Astrocyte (in vitro differentiated cells and primary cell): ENCODE results near the gene JTB. TPM values are rescaled to one million over a fixed set of nuclear protein-coding genes. Genes with fewer than 3 reads are reported as not detected.
A peak's percentile ranks its signal among the peaks of the same experiment; 100 is the strongest.

ENCODE experiments used
- DNase-seq: peaks from one replicate; pipeline ENCODE4 v3.0.0-alpha.2; 2010; ENCODE audit warnings: low read depth
- FAIRE-seq: peaks from 2 replicates; lab custom pipeline; 2011; peaks lifted over from hg19 to GRCh38; lab: Jason Lieb, UNC
- H2AFZ ChIP-seq: 2 replicates; pipeline ENCODE4 v1.6.0; 2012; ENCODE audit warnings: low read depth, low read length, inconsistent platforms
- H3K27ac ChIP-seq: 2 replicates; pipeline ENCODE4 v1.5.1; 2011; ENCODE audit warnings: low read depth, low read length, inconsistent platforms
- H3K27me3 ChIP-seq: 2 replicates; pipeline ENCODE4 v1.6.0; 2011; ENCODE audit warnings: low read length, inconsistent platforms; ENCODE audit not compliant: insufficient read depth
- H3K36me3 ChIP-seq: 2 replicates; pipeline ENCODE4 v1.5.1; 2011; ENCODE audit warnings: low read length, inconsistent platforms; ENCODE audit not compliant: insufficient read depth
- H3K4me1 ChIP-seq: 2 replicates; pipeline ENCODE4 v1.5.1; 2011; ENCODE audit warnings: low read length, inconsistent platforms; ENCODE audit not compliant: insufficient read depth
- H3K4me2 ChIP-seq: 2 replicates; pipeline ENCODE4 v1.6.0; 2012; ENCODE audit warnings: low read length, inconsistent platforms
- H3K4me3 ChIP-seq: 2 replicates; pipeline ENCODE4 v1.5.1; 2011; ENCODE audit warnings: low read depth, mild to moderate bottlenecking, low read length, inconsistent platforms; ENCODE audit not compliant: insufficient read depth
- H3K79me2 ChIP-seq: 2 replicates; pipeline ENCODE4 v1.6.0; 2012; ENCODE audit warnings: mild to moderate bottlenecking, low read length, inconsistent platforms; ENCODE audit not compliant: insufficient read depth
- H3K9ac ChIP-seq: 2 replicates; pipeline ENCODE4 v1.6.0; 2012; ENCODE audit warnings: mild to moderate bottlenecking, low read length, inconsistent platforms
- H3K9me3 ChIP-seq: 2 replicates; pipeline ENCODE4 v1.5.1; 2012; ENCODE audit warnings: low read depth, mild to moderate bottlenecking, low read length, inconsistent platforms; ENCODE audit not compliant: insufficient read depth
- H4K20me1 ChIP-seq: 2 replicates; pipeline ENCODE4 v1.6.0; 2012; ENCODE audit warnings: low read length, inconsistent platforms; ENCODE audit not compliant: insufficient read depth
- H3K27ac Mint-ChIP-seq: one replicate; pipeline ENCODE4 v1.8.0; 2021; ENCODE audit warnings: mild to moderate bottlenecking, mixed read lengths; ENCODE audit not compliant: unreplicated experiment
- H3K27me3 Mint-ChIP-seq: one replicate; pipeline ENCODE4 v1.8.0; 2021; ENCODE audit warnings: low read depth, mixed read lengths; ENCODE audit not compliant: unreplicated experiment
- H3K36me3 Mint-ChIP-seq: one replicate; pipeline ENCODE4 v1.8.0; 2021; ENCODE audit warnings: low read depth, mixed read lengths; ENCODE audit not compliant: unreplicated experiment
- H3K4me1 Mint-ChIP-seq: one replicate; pipeline ENCODE4 v1.8.0; 2021; ENCODE audit warnings: low read depth, mixed read lengths; ENCODE audit not compliant: unreplicated experiment
- H3K4me3 Mint-ChIP-seq: one replicate; pipeline ENCODE4 v1.8.0; 2021; ENCODE audit warnings: mild to moderate bottlenecking, moderate library complexity, mixed read lengths; ENCODE audit not compliant: unreplicated experiment
- H3K9me3 Mint-ChIP-seq: one replicate; pipeline ENCODE4 v1.8.0; 2021; ENCODE audit warnings: mild to moderate bottlenecking, mixed read lengths; ENCODE audit not compliant: unreplicated experiment
- CTCF ChIP-seq: IDR thresholded peaks from 2 replicates; pipeline ENCODE4 v1.5.1; 2011; ENCODE audit warnings: low read depth, mild to moderate bottlenecking, inconsistent platforms, low read length, moderate library complexity; ENCODE audit not compliant: insufficient read depth
- EZH2 ChIP-seq: IDR thresholded peaks from 2 replicates; pipeline ENCODE4 v1.6.1; 2012; ENCODE audit warnings: mild to moderate bottlenecking, low read length, inconsistent platforms; ENCODE audit not compliant: insufficient read depth
- total RNA-seq: library from RNA; stranded (reverse); gene quantifications from 2 replicates; pipeline ENCODE4 v1.2.1, GENCODE V29; 2021

JTB gene
- total RNA-seq, 1 donor from 2014 or later = 103 TPM

- H3K27ac ChIP-seq = no peak overlapping the region
- H3K9me3 ChIP-seq = no peaks in the 10 kb centered on the region
- H3K36me3 ChIP-seq = no peaks in the 10 kb centered on the region
- H3K36me3 Mint-ChIP-seq = no peaks in the 10 kb centered on the region
- FAIRE-seq (no peak), DNase-seq (no peak)
- H3K4me3 Mint-ChIP-seq = peak overlapping the region; percentile 90
- H3K27ac Mint-ChIP-seq = no peak overlapping the region
- peak overlapping the region; percentile 81 for H3K9ac ChIP-seq
- TF ChIP-seq CTCF (no peak), EZH2 (no peak)
- peaks cover 9% of the 10 kb centered on the region for H3K79me2 ChIP-seq
- peak overlapping the region; percentile 100 for H3K4me2 ChIP-seq
- no peaks in the 10 kb centered on the region for H3K27me3 Mint-ChIP-seq
- peaks cover 16% of the 10 kb centered on the region for H3K4me1 ChIP-seq
- H3K9me3 Mint-ChIP-seq = no peaks in the 10 kb centered on the region
- peaks cover 7% of the 10 kb centered on the region for H3K4me1 Mint-ChIP-seq
- H3K27me3 ChIP-seq = no peaks in the 10 kb centered on the region
- H4K20me1 ChIP-seq = no peaks in the 10 kb centered on the region
- H2AFZ ChIP-seq = peak overlapping the region; percentile 87
- H3K4me3 ChIP-seq = peak overlapping the region; percentile 72
Measured at GRCh38 chr1:153968408-153968807, 9.1 kb downstream of the JTB start.

- peaks cover 18% of the 10 kb centered on the region for H3K4me1 ChIP-seq
- H3K9me3 ChIP-seq = no peaks in the 10 kb centered on the region
- Mint-ChIP-seq H3K4me3 (peak overlapping the region; percentile 90), H3K27ac (peak overlapping the region; percentile 82), H3K9me3 (no peaks in the 10 kb centered on the region), H3K4me1 (peaks cover 7% of the 10 kb centered on the region), H3K36me3 (no peaks in the 10 kb centered on the region), H3K27me3 (no peaks in the 10 kb centered on the region)
- H2AFZ ChIP-seq = peak overlapping the region; percentile 87
- FAIRE-seq = no peak
- H3K4me3 ChIP-seq = peak overlapping the region; percentile 72
- H3K4me2 ChIP-seq = peak overlapping the region; percentile 100
- H3K27ac ChIP-seq = peak overlapping the region; percentile 53
- H3K27me3 ChIP-seq = no peaks in the 10 kb centered on the region
- no peaks in the 10 kb centered on the region for H3K36me3 ChIP-seq
- peak overlapping the region; percentile 81 for H3K9ac ChIP-seq
- no peak for DNase-seq
- H3K79me2 ChIP-seq = peaks cover 12% of the 10 kb centered on the region
- no peaks in the 10 kb centered on the region for H4K20me1 ChIP-seq
- TF ChIP-seq CTCF = no peak
- TF ChIP-seq EZH2 = no peak
Measured at GRCh38 chr1:153968000-153968363, 9.5 kb downstream of the JTB start.

GRCh38 chr1:153967107-153967999 is 10.1 kb downstream of the JTB start, which contains the start of gene CREB3L4:
Gene CREB3L4 (plus strand): TSS chr1:153967902. CDS start chr1:153968526, 624 bp downstream.
- Histone ChIP-seq H3K27ac (peak within 1 kb of the TSS; percentile 73), H3K9me3 (no peaks in the 10 kb centered on the region), H3K4me3 (peak within 1 kb of the TSS; percentile 72), H3K79me2 (peaks cover 19% of the 10 kb centered on the region), H3K4me2 (peak within 1 kb of the TSS; percentile 100), H2AFZ (peak within 1 kb of the TSS; percentile 87), H3K9ac (peak within 1 kb of the TSS; percentile 81), H3K27me3 (no peaks in the 10 kb centered on the region), H4K20me1 (no peaks in the 10 kb centered on the region), H3K36me3 (no peaks in the 10 kb centered on the region), H3K4me1 (peaks cover 24% of the 10 kb centered on the region)
- Mint-ChIP-seq H3K4me1 (peaks cover 12% of the 10 kb centered on the region), H3K4me3 (peak within 1 kb of the TSS; percentile 90), H3K27ac (peak within 1 kb of the TSS; percentile 82), H3K36me3 (no peaks in the 10 kb centered on the region), H3K9me3 (no peaks in the 10 kb centered on the region), H3K27me3 (no peaks in the 10 kb centered on the region)
- TF ChIP-seq EZH2 (no peak), CTCF (peak; percentile 39)
- FAIRE-seq (no peak), DNase-seq (peak; percentile 99)
